ENCODE results near the gene RBM6. TPM values are rescaled to one million over a fixed set of nuclear protein-coding genes. Genes with fewer than 3 reads are reported as not detected.

The RBM6 gene
- polyA plus RNA-seq, 1 experiment, result 62.8 TPM

- H3K9me3 ChIP-seq (ENCODE audit: control insufficient read depth, insufficient read depth, low read length), result no peaks in the 10 kb centered on the region; the same call in 1 of the 2 replicates
- ChIA-PET POLR2A (no interaction called here), CTCF (interaction anchor here (1.4 kb wide), 1 partner anchor 96 kb away, joined by 3 read pairs; no protein-coding TSS in a partner anchor)
- no peaks in the 10 kb centered on the region for H3K27me3 ChIP-seq (ENCODE audit: control insufficient read depth, insufficient read depth, low read length)
- no peak overlapping the region for H3K27ac ChIP-seq (ENCODE audit: low read depth, low read length)
- no peak for TF ChIP-seq CTCF (IDR thresholded peaks at IDR 0.05; ENCODE audit: low read depth, low read length)
- peak overlapping the region; percentile 100 for H3K4me3 ChIP-seq (ENCODE audit: low read depth, low read length)
- no peak for DNase-seq (ENCODE audit: low read depth, low spot score)
Observed at GRCh38 chr3:50090984-50091383, 151.0 kb downstream of the RBM6 start.

DNA sequence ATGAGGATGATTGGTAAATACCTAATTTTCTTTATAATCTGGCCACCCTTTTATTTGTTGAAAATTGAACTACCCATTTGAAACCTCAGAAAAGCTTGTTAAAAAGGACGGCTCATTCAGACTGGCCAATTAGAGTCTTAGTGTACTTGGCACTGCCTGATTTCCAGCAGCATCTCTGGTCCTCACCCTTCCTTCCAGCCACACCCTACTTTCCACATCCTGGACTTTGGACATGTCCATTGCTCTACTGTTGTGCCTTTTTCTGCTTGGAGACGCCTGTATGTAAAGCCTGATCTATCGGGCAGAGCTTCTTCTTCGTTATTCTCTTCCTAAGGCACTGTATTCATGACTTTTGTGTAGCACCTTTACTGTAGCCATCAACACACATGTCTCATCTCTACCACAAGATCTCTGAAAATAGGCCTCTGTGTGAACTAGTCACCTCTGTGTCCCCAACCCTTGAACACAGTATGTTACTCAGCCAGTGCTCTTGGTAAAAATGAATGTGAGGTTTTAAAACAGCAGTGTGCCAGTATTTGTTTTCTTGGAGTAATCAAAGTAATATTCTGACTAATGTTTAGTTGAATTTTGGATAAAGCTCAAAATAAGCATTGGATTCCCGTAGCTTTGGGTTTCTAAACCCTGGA, 155.5 kb downstream of the RBM6 start:
- CTCF ChIA-PET, result interaction anchor here (0.9 to 1.0 kb wide), 2 partner anchors 98 to 256 kb away, joined by 3 to 5 read pairs; no protein-coding TSS in a partner anchor
- POLR2A ChIA-PET, result interaction anchor here (0.7 to 1.5 kb wide), 2 partner anchors 22 to 109 kb away, joined by 3 to 4 read pairs; no protein-coding TSS in a partner anchor

DNA sequence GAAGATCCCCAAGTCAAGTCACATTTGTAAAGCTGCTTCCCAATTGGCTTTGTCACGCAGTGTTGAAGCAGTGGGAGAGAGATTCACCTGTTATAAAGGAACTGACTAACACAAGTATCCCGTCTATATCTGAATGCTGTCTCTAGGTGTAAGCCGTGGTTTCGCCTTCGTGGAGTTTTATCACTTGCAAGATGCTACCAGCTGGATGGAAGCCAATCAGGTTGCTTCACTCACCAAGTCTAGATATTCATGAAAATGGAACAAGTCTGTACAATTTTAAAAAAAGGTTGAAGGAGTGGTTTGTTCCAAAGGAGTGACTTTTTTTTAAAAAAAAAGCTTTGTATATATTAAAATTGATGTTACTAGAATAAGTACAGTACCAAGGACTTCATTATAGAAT, 160.4 kb downstream of the RBM6 start:
- ChIA-PET CTCF (interaction anchor here (0.6 to 1.3 kb wide), 2 partner anchors 12 to 74 kb away, joined by 3 read pairs; no protein-coding TSS in a partner anchor), POLR2A (no interaction called here)
- Histone ChIP-seq H3K9me3 (ENCODE audit: control insufficient read depth, insufficient read depth, low read length) (no peaks in the 10 kb centered on the region), H3K27ac (ENCODE audit: low read depth, low read length) (no peak overlapping the region), H3K4me3 (ENCODE audit: low read depth, low read length) (no peak overlapping the region), H3K27me3 (ENCODE audit: control insufficient read depth, insufficient read depth, low read length) (no peaks in the 10 kb centered on the region)
- DNase-seq (ENCODE audit: low read depth, low spot score), result no peak
- no peak for TF ChIP-seq CTCF (IDR thresholded peaks at IDR 0.05; ENCODE audit: low read depth, low read length)

More for the DNA sequence above, 155.5 kb downstream of the RBM6 start:
- H3K27me3 ChIP-seq (ENCODE audit: control insufficient read depth, insufficient read depth, low read length), result no peaks in the 10 kb centered on the region
- no peak for TF ChIP-seq CTCF (IDR thresholded peaks at IDR 0.05; ENCODE audit: low read depth, low read length)
- DNase-seq (ENCODE audit: low read depth, low spot score), result no peak
- no peak overlapping the region for H3K27ac ChIP-seq (ENCODE audit: low read depth, low read length)
- H3K4me3 ChIP-seq (ENCODE audit: low read depth, low read length), result no peak overlapping the region
- H3K9me3 ChIP-seq (ENCODE audit: control insufficient read depth, insufficient read depth, low read length), result no peaks in the 10 kb centered on the region

DNA sequence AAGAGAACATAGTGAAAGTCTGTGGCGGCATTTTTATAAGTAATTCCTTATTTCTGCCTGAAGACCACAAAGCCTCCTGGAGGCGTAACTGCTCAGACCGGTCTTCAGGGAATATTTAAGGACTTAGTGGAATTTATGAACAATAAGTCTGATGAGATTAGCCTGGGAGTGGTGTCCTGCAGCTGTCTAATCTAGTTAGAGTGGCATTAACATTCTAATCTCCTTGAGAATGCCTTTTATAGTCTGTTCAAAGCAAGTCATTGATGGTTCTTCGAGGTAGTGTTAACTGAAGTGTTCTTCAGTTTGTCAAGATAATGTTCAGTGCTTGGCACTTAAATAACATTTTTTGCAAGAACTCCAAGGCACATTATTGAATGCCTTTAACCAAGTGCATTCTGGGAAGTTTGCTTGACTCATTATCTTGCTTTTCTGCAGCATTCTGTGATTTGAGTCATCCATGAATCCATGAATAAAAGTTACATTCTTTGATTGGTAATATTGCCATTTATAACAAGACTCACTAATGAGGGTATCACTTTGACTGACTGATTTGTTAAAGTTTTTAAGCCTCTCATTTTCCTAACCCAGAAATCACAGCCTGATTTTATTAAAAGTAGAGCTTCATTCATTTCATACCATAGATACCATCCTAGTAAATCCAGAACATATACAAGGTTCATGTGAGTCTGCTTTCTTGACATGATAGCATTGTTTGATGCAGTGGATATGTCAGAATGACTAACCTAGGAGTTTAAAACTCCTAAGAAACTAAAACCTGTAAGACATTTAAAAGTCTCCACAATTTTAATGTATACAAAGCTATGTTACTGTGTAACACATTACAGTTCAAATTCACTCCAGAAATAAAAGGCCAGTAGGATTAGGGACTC, 161.3 kb downstream of the RBM6 start:
- H3K27me3 ChIP-seq (ENCODE audit: control insufficient read depth, insufficient read depth, low read length), result no peaks in the 10 kb centered on the region
- TF ChIP-seq CTCF (IDR thresholded peaks at IDR 0.05; ENCODE audit: low read depth, low read length), result no peak
- CTCF ChIA-PET, result interaction anchor here (0.9 to 1.3 kb wide), 3 partner anchors 9 to 145 kb away, joined by 3 to 6 read pairs (median 4); no protein-coding TSS in a partner anchor
- no peak for DNase-seq (ENCODE audit: low read depth, low spot score)
- POLR2A ChIA-PET, result interaction anchor here (0.6 kb wide), 1 partner anchor 13 kb away, joined by 3 read pairs; no protein-coding TSS in a partner anchor
- H3K27ac ChIP-seq (ENCODE audit: low read depth, low read length), result no peak overlapping the region
- no peak overlapping the region for H3K4me3 ChIP-seq (ENCODE audit: low read depth, low read length)
- no peaks in the 10 kb centered on the region for H3K9me3 ChIP-seq (ENCODE audit: control insufficient read depth, insufficient read depth, low read length)

Measured in AG04450 (cell line).